HEK293 (cell line): Measurements from ENCODE around the gene PBLD.

Experiments used
- CTCF ChIP-seq: fragments of 450-650 bp; formaldehyde crosslinking; IDR thresholded peaks from 2 replicates; pipeline ENCODE4 v1.5.1; 2016; ENCODE audit warnings: missing biosample characterization, missing genetic modification characterization
- SCRT2 ChIP-seq: fragments of 450-650 bp; formaldehyde crosslinking; IDR thresholded peaks from 2 replicates; pipeline ENCODE4 v1.5.1; 2016; ENCODE audit warnings: missing biosample characterization, missing genetic modification characterization
- TCF7L2 ChIP-seq: IDR thresholded peaks from 2 replicates; pipeline ENCODE4 v1.6.1; 2011; ENCODE audit warnings: low read depth, mild to moderate bottlenecking, inconsistent platforms, low read length, moderate library complexity, borderline replicate concordance
- ZNF133 ChIP-seq: fragments of 450-650 bp; formaldehyde crosslinking; IDR thresholded peaks from 2 replicates; pipeline ENCODE4 v1.5.1; 2016; ENCODE audit warnings: missing biosample characterization, missing genetic modification characterization
- ZNF239 ChIP-seq: fragments of 450-650 bp; formaldehyde crosslinking; IDR thresholded peaks from 2 replicates; pipeline ENCODE4 v1.5.1; 2016; ENCODE audit warnings: missing biosample characterization, missing genetic modification characterization
- ZNF335 ChIP-seq: fragments of 450-650 bp; formaldehyde crosslinking; conservative IDR thresholded peaks from 2 replicates; pipeline ENCODE4 v1.5.1; 2016; ENCODE audit warnings: missing biosample characterization, missing genetic modification characterization

- no peak for TF ChIP-seq CTCF (tag by site-specific recombination)
- no peak for TF ChIP-seq ZNF335 (tag by site-specific recombination)
- no peak for TF ChIP-seq TCF7L2
- no peak for TF ChIP-seq SCRT2 (tag by site-specific recombination)
- no peak for TF ChIP-seq ZNF133 (tag by site-specific recombination)
- no peak for TF ChIP-seq ZNF239 (tag by site-specific recombination)
These were observed 97.6 kb downstream of the PBLD start for GRCh38 chr10:68235111-68235510.
